NCI-H1694 treated with DMSO at 0.1 percent for 48 hours (cell line): ENCODE results near the gene CA5A.
A peak's percentile ranks its signal among the peaks of the same experiment; 100 is the strongest.
"Not testable (repeated sequence)": the region's sequence is repeated elsewhere in the genome, so short reads cannot be mapped to it uniquely, and the experiment has no call there.

Experiments used
- DNase-seq: peaks from one replicate; lab custom pipeline; 2025; lab: John Stamatoyannopoulos, UW

CA5A gene

DNA sequence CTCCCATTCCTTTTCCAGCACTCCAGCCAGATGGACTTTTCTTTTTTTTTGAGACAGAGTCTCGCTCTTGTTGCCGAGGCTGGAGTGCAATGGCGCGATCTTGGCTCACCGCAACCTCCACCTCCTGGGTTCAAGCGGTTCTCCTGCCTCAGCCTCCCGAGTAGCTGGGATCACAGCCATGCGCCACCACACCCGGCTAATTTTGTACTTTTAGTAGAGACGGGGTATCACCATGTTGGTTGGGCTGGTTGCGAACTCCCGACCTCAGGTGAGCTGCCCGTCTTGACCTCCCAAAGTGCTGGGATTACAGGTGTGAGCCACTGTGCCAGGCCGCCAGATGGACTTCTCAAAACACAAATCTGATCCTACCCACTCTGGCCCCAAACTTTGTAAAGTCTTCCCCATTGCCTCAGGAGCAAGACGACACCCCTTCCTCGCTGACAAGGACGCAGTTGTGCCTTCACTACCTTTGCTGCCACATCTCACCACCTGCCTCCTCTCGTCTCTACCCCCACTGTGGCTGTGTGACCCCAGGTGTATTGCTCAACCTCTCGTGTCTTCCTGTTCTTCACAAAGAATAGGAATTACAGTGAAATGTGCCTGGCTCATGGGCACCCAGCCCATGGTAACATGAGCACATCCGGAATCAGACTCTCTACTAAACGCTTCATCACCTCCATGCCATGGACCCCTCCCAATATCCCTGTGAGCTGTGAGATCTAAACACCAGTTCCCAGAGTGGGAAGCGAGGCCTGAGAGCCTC is 11.2 kb upstream of the CA5A start:
- DNase-seq: no peak

- no peak for DNase-seq
Measured at GRCh38 chr16:87946596-87947347, 10.4 kb upstream of the CA5A start.

GRCh38 chr16:87945351-87946042 is 9.2 kb upstream of the CA5A start:
- DNase-seq: no peak

DNA sequence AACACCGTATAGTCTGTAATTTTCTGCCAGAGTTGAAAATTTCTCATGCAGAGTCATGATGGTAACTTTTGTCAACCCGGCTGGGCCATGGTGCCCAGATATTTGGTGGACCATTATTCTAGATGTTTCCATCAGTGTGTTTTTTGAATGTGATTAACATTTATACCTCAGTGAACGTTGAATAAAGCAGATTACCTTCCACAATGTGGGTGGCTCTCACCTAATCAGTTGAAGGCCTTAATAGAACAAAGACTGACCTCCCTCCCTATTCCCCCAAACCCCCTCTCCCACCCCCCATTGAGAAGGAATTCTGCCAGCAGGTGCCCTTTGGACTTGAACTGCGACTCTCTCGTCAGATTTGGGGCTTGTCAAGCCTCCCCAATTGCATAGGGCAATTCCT is 6.4 kb upstream of the CA5A start:
- no peak for DNase-seq

- DNase-seq: no peak
Measured at GRCh38 chr16:87939562-87940423, 3.5 kb upstream of the CA5A start.

DNA sequence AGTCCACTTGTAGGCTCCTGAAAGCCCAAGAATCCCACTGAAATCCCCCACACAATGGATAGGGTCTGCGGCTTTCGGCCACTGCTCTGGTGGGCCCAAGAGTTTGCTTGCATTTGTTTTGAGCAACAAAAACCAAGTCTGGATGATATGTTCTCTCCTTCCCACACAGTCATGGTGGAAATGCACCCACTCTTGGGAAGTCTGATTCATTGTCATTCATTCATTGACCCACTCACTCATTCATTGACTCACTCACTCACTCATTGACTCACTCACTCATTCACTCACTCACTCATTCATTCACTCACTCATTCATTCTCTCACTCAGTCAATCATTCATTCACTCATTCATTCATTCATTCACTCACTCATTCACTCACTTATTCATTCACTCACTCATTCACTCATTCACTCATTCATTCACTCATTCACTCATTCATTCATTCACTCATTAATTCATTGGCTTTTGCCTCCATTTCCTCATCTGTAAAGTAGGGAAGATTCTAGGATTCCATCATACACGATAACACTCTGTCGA is 2.2 kb upstream of the CA5A start:
- DNase-seq: no peak

GRCh38 chr16:87937231-87937542 is 858 bp upstream of the CA5A start:
- not testable (repeated sequence) for DNase-seq

GRCh38 chr16:87936016-87936374 is 334 bp downstream of the CA5A start:
- not testable (repeated sequence) for DNase-seq

DNA sequence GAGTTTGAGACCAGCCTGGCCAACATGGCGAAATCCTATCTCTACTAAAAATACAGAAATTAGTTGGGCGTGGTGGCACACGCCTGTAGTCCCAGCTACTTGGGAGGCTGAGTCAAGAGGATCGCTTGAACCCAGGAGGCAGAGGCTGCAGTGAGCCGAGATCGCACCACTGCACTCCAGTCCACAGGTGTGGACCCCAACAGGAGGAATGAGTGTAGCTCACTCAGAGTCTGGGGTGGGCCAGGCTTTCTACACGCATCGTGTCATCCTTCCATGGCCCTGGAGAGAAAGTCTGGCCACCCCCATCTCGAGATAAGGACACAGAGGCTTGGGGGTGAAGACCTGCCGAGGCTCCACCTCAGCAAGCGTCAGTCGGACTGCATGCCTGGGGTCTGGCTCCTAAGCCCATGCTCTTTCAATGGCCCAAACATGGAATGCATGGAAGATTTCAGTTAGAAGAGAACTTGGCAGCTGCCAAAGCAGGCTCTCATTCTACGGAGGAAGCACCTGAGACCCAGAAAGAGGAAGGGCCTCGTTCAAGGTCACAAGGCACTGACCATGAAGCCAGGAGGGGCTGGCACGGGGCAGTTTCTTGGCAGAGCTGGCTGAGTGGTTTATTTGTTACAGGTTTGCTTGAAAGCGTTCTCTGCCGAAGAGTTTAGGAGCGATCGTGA is 1.4 kb downstream of the CA5A start:
- DNase-seq: not testable (repeated sequence)

GRCh38 chr16:87933140-87933495 is 3.2 kb downstream of the CA5A start:
- DNase-seq: no peak

DNA sequence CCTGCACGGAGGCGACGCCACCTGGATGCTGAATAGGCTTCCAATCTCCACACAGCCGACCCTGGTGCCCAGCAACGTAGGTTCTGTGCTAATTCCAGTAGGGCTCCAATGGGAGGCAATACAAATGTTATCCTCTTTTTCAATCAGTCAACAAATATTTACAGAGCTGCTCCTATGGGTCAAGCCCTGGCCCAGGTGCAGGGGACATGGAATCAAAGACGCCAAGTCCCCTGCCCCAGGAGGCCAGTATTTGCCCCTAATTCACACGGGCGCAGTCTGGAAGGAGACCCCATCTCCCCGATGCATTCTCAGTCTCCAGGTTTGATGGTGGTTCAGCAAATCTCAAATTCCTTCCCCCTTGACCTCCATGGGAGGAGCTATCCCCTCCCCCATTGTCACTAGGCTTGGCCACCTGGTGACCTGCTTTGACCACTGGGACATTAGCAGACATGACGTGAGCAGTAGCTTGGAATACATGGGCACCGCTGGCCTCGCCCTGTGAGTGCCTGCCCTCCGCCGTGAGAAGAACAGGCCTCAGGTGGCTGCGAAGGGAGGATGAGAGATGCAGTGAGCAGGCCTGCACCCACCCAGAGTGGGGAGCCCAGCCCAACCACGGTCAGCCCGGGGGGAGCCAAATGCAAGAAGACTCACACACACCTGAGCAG is 3.7 kb downstream of the CA5A start:
- not testable (repeated sequence) for DNase-seq

DNA sequence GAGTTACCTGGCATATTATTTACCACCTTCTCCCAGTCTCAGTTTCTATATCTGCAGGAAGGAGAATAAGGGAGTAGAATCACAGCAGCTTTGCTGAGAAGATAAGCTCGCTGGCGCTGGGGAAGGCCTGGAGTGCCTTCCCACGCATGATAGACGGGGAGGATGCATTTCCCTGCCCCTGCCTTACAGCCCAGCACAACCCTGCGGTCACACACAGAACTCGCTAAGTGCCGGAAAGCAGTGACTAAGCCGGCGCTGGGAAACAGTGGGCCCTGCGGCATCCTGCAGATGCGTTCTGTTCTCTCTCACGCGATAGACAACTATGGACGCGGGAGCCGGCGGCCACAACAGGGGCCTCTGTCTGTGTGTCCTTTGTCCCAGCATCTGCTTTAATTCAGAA is 4.8 kb downstream of the CA5A start:
- DNase-seq: no peak

- DNase-seq: no peak
Measured at GRCh38 chr16:87930456-87930855, 5.9 kb downstream of the CA5A start.

DNA sequence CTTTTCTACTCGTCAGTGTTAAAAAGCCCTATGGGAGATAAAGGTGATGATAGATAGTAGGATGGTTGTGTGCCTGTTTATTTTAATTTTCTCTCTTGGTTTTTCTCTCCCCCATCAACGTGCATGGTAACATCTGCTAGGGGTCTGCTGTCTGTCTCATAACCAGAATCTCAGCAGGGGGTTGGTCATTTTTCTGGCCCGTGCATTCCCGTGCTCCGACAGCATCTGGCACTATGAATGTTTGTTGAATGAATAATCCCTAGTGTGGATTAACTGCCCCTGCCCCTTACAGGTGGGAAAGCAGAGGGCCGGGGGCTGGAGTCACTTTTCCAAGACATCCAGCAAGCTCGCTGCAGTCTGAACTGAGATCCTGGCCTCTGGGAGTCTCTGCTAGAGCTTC is 6.3 kb downstream of the CA5A start:
- no peak for DNase-seq

DNA sequence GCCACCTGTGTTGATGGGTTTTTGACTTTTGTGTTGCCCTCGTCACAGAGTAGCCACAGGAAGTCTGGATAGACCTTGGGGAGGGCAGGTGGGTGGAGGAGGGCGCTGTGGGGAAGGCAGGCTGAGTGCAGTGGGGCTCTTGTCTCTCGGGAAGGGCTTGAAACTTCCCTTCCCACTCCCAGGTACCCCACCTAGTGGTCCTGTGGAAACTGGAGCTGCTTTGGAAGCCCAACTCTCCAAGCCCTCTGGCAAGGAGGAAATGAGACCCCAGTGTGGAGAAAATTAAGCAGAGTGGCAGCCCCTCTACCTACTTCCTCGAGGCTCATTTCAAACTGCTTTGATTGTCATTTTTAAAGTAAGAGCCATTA is 9.2 kb downstream of the CA5A start:
- no peak for DNase-seq

DNA sequence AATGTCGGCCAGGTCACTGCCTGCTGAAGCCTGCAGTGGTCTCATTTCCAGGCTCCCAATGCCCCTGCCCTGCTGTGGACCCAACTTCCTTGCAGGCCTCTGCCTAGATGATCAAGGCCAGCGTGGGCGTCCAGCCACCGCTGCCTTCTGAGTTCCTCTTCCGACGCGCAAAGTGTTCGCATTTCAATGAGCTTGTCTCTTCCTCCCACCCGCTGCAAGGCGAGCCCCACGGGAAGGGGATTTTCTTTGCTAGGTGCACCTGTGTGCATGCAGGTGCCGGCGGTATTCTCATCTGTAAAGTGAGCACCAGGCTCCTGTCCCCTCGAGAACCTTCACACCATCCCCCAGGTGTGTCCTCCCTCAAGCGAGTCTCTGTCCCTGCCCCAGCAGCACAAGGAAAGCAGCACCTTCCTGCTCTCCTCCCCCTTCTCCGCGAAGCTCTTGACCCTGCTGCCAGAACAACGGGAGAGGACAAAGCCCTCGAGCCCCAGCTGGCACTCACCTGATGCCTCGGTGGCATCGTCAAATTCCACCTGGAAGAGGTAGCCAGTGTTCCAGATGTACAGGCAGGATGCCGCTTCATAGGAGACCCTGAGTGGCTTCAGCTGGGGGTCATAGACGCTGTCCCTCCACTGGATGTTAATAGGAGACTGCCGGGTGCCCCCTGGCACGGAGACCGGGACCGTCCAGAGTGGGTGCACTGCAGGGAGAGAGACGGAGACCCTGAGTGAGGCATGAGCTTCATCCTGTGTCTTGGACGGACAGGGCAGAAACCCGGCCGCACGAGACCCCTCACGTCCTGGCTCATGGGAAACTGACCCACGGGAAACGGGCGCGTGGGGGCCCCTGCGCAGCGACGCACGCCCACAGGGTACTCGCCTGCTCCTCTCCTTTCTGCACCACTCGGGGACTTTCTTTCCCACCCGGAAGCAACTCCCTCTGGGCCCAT is 9.8 kb downstream of the CA5A start:
- no peak for DNase-seq

- DNase-seq: peak; percentile 90
Measured at GRCh38 chr16:87924811-87925670, 11.3 kb downstream of the CA5A start.

- DNase-seq: peak; percentile 92
Measured at GRCh38 chr16:87924041-87924810, 12.1 kb downstream of the CA5A start.
